Right lobe of liver (tissue), 4 donors: Measurements from ENCODE around the gene ZFYVE9.

ENCODE experiments used
- CTCF ChIP-seq, 4 donors: fragments of 200-600 bp in 3 of 4; fragments of 450-650 bp in 1 of 4; IDR thresholded peaks; one replicate each; pipeline versions ENCODE4 v1.5.1 to v1.8.0; 2016 to 2022; ENCODE audit warnings: antibody characterized with exemption in 4 of 4, mild to moderate bottlenecking in 2 of 4
- POLR2A ChIP-seq: fragments of 450-650 bp; IDR thresholded peaks from one replicate; pipeline ENCODE4 v1.6.1; 2017; ENCODE audit warnings: antibody characterized with exemption, mild to moderate bottlenecking
- donor health status: DM: no; HTN: no; CAD: no.
- donor health status: DM: no; HTN: no; CAD: no.
- donor health status: DM: no; HTN: yes; CAD: no.

GRCh38 chr1:52153898-52154297 is 12.0 kb downstream of the ZFYVE9 start:
- TF ChIP-seq CTCF (IDR thresholded peaks at IDR 0.05) (no peak), POLR2A (no peak)
